HepG2 (cell line): Measurements from ENCODE around the gene CNTN5.

Experiments
- RAD51 ChIP-seq: fragments of 450-650 bp; IDR thresholded peaks from 2 replicates; pipeline ENCODE4 v1.6.1; 2016; ENCODE audit warnings: borderline replicate concordance
- ZNF629 ChIP-seq: sonication (generic); formaldehyde crosslinking; conservative IDR thresholded peaks from 2 replicates; pipeline ENCODE4 v1.5.0; 2020; ENCODE audit warnings: missing genetic modification reagents
- ZNF878 ChIP-seq: sonication (generic); formaldehyde crosslinking; IDR thresholded peaks from 2 replicates; pipeline ENCODE4 v1.8.1; 2023; ENCODE audit warnings: mild to moderate bottlenecking, missing genetic modification reagents, moderate library complexity

DNA sequence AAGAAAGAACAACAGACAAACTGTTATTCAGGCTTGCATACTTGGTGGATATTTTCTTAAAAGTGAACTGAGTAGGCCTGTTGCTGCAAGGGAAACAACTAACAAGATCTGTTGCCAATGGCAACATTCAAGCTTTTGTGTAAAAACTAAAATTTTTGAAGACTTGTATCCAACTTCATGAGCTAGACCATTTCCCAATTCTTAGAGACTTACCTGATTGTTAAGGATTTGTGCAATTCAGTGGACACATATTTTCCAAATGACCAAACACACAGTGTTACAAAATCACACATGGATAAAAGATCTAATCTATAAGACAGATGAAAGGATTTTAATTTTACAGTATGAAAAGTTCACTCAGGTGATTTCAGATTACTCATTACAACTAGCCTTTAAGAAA, 564.1 kb downstream of the CNTN5 start:
- TF ChIP-seq ZNF629 (CRISPR knock-in tag) (no peak), RAD51 (no peak), ZNF878 (CRISPR knock-in tag) (no peak)
